Pulmonary artery endothelial cell (primary cell): ENCODE measurements around the gene EML5. TPM values are rescaled to one million over a fixed set of nuclear protein-coding genes. Genes with fewer than 3 reads are reported as not detected.
"Not testable (repeated sequence)": the region's sequence is repeated elsewhere in the genome, so short reads cannot be mapped to it uniquely, and the experiment has no call there.

Experiments used
- DNase-seq: peaks from one replicate; pipeline ENCODE4 v3.0.0-alpha.2; 2011; ENCODE audit warnings: low read depth, low spot score
- total RNA-seq: library from RNA; depleted of rRNA; stranded (reverse); fragments of >200 nt; gene quantifications from 2 replicates; pipeline ENCODE4 v1.2.3, GENCODE V29; 2014

Gene EML5
- under 0.01 and 0.14 TPM in 2 replicates for total RNA-seq

GRCh38 chr14:88792473-88793258, at the start of gene EML5:
Gene EML5 (minus strand): TSS chr14:88792953. CDS start chr14:88792503, 450 bp downstream.
- DNase-seq, result peak; percentile 8

DNA sequence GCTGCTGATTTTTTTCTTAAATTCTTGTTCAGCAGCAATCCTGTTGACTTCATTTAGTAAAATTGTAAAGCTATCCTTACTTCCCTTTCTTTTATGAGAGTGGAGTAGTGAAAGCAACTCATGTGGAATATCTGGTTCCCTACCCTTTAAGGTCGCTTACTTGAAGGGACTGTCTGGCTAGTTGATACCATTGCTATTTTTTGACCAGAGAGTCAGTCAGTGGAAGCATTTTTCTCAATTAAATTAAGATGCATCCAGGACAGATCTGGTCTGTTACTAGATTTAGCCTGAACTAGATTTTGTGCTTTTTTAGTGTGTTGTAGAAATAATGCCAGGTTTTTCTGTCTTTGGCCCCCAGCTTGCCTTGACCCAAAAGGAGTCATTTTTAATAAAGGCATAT, 49.7 kb upstream of the EML5 start:
- DNase-seq, result no peak

DNA sequence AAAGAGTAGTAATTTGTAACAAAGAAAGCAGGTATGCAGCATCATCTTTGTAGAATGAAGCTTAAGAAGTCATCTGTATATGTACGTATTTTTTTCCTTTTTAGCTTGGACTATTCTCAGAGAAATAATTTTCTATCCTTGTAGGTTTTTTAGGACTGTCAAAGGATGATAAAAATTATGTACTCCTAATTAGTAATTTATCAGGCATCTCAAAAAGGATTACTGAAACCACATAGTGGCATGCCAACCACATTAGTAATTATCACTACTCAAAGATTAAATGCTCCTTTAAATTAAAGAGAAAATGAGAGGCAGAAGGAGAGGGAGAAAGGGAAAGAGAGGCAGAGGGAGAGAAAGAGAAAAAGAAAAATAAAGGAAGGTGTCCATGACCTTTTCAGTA, 49.0 kb upstream of the EML5 start:
- no peak for DNase-seq

DNA sequence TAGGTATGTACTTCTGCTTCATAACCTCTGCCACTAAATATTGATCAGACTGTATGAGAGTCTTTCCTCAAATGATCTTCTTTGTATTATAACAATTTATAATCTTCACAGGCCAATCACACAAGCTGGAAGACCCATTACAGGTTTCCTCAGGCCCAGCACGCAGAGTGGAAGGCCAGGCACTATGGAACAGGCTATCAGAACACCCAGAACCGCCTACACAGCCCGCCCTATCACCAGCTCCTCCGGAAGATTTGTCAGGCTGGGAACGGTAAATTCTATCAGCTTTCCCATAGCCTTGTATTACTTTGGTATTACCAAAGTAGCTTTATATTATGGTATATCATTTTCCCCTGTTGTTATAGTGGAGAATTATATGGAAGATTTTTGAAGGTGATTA, 48.2 kb upstream of the EML5 start:
- DNase-seq, result no peak

- DNase-seq, result no peak
Measured at GRCh38 chr14:88838015-88838414, 45.3 kb upstream of the EML5 start.

GRCh38 chr14:88837495-88837894, 44.7 kb upstream of the EML5 start:
- no peak for DNase-seq

- no peak for DNase-seq
Measured at GRCh38 chr14:88835661-88836060, 42.9 kb upstream of the EML5 start.

GRCh38 chr14:88834883-88835431, 42.2 kb upstream of the EML5 start:
- no peak for DNase-seq

- no peak for DNase-seq
Measured at GRCh38 chr14:88831284-88831683, 38.5 kb upstream of the EML5 start.

DNA sequence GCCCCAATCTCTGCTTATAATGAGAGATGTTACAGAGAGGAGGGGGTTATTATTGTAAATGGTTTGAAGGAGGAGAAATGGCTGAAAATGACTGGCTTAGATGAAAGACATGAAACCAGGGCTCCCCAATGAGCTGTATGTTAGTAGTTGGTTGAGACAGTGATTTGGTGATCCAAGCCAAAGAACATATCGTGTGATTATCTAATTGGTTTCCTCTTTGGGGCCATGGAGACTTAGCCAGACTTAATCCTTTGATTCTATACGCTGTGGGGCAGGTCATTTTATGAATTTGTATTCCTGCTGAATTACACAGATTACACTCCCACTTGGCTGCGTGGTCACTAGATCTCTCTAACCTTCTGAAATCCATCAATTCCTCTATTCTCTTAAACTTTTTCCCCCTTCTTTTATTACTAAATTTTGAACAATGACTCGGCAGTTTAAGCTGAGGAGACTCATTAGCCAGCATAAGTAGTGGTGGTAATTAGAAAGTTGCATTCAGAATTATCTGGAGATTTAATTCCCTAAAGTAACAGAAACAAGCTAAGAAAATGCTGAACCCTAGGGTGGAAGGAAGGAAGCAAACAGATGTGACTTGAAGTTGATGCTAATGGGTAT, 37.0 kb upstream of the EML5 start:
- no peak for DNase-seq

- DNase-seq, result no peak
Measured at GRCh38 chr14:88829188-88829587, 36.4 kb upstream of the EML5 start.

DNA sequence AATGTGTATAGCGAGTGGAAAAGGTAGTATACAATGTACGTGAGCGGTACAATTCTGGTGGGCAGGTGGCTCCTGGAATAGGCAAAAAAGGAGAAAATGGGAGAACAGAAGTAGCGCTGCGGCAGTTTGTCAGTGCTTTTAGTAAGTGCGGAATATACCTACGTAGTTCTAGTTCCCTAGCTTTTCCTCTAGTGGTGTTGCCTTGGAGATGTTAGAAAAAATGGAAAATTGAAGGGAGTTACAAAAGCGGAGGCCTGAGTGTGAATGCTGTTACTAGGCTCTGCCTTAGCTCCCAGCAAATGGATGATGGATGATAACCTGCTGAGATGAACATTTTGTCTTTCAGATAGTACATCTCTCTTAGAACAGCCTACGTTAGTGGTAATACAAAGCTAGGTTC, 32.8 kb upstream of the EML5 start:
- DNase-seq, result no peak

- no peak for DNase-seq
Measured at GRCh38 chr14:88825078-88825458, 32.3 kb upstream of the EML5 start.

- peak; percentile 66 for DNase-seq
Measured at GRCh38 chr14:88824314-88825077, 31.7 kb upstream of the EML5 start, which contains the start of gene TTC8. Gene TTC8 (plus strand): TSS chr14:88824651. CDS start chr14:88824708, 57 bp downstream.

DNA sequence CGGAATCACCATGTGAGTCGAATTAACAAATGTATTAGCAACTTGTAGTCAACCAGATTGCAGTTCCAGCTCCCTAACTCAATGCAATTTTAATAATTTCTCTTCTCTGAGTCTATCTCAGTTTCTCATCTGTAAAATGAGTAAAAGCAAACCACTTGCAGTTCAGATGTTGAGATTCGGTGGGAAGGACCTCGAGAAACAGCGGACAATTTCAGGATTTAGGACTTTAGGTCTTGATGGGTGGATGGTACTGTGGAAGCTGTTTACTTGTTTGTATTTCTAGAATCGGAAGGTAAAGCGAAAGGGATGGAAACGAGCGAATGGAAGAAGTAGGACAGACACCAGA, 31.2 kb upstream of the EML5 start:
- DNase-seq, result no peak

- no peak for DNase-seq
Measured at GRCh38 chr14:88821888-88822287, 29.1 kb upstream of the EML5 start.

DNA sequence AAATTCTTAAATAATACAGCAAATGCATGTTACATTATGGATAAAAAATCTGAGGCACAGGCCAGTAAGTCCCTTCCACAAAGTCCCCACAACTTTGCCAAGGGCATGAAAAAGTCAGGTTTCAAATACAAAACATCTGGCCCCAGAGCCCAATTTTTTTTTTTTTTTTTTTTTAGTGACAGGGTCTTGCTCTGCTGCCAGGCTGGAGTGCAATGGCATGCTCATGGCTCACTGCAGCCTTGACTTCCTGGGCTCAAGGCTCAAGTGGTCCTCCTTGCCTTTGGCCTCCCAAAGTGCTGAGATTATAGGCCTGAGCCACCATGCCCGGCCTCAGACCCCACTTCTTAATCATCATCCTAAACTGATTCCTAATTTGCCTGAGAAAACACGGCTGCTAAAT, 28.6 kb upstream of the EML5 start:
- DNase-seq, result no peak

DNA sequence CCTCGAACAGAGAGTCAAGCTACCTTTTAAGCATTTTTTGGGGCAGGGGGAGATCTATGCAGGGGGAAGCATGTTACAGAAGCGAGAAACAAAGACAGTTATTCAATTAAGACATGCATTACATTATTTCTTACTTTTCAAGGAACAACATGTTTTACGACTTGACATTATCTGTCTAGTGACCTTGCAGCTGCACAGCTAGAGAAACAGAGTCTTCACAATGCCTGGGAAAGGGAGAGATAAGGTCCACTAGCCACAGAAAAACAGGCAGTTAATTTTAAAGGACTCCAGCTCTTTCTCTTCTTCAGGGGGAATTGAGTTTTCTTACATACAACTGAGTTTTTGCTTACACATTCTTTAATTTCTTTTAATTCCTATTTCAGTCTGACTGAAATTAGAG, 26.9 kb upstream of the EML5 start:
- not testable (repeated sequence) for DNase-seq

DNA sequence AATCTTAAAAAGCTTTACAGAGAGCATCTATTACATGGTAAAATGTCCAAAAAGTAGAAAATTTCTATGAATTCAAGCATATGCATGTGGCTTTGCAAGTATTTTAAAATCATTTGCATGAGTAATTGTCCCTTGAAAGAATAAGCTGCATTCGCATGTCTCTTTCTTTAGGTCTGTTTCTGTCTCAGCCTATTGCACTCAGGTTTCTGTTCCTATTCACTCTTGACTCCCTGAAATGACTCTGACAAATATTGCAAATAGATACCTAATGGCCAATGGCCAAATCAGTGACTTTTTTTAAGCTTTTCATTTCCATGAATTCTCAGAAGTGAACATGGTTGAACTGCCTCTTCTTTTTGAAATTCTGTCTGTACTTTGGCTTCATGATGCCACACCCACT, 25.3 kb upstream of the EML5 start:
- no peak for DNase-seq

GRCh38 chr14:88815980-88816379, 23.2 kb upstream of the EML5 start:
- DNase-seq, result no peak

DNA sequence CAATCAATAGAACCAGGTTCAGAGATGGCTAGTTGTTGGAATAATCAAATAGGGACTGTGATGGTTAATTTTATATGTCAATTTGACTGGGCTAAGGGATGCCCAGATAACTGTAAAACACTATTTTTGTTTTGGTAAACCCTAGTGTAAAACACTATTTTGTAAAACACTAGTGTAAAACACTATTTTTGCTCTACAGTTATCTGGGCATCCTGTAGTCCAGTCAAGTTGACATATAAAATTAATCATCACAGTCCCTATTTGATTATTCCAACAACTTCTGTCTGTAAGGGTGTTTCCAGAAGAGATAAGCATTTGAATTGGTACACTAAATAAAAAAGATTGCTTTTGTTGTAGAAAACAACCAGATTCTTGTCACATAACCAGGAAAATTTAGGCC, 15.6 kb upstream of the EML5 start:
- no peak for DNase-seq

- no peak for DNase-seq
Measured at GRCh38 chr14:88804477-88804876, 11.7 kb upstream of the EML5 start.
